ENCODE data around the gene TSPAN11. TPM values are rescaled to one million over a fixed set of nuclear protein-coding genes. Genes with fewer than 3 reads are reported as not detected.

The TSPAN11 gene
- total and polyA plus RNA-seq, 2 donors (not counting 3 experiments of a cell fraction or from before 2014, with no cell fraction given): 2.1 to 3.9 TPM

DNA sequence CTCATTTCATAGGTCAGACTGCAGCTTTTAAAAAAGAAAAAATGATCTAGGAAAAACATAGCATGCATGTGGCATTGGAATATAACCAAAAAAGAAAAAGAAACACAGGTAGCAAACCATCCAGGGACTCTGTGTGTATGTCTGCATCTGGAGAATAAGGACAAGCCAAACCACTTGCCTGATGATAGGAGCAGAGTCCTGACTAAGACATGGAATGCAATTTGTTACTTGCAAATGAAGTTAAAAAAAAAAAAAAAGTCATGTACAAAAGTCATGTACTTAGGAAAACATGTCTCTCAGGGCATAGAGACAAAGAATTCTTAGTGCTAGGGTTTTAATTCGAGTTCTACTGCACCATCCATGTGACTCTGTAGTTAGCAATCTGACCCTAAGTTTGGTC lies 15.9 kb downstream of the TSPAN11 start:
- no peak overlapping the region for H3K9ac ChIP-seq (replicated peaks; ENCODE audit: extremely low read depth, insufficient read depth, low read length)
- no peak overlapping the region for H3K4me3 ChIP-seq (replicated peaks in 1 of 3; ENCODE audit: insufficient read depth in 1 of 3, low read depth in 1 of 3, low read length in 3 of 3)
- no peaks in the 10 kb centered on the region for H3K9me3 ChIP-seq (replicated peaks; ENCODE audit: control insufficient read depth, insufficient read depth, low read length)
- no peak overlapping the region for H2AFZ ChIP-seq (ENCODE audit: low read depth, low read length)
- no TSS peak for BruUV-seq (replicated peaks)
- H3K27ac ChIP-seq (ENCODE audit: insufficient read depth, low read depth, low read length): no peak overlapping the region
- H3K79me2 ChIP-seq (ENCODE audit: control insufficient read depth, insufficient read depth, low read length): no peaks in the 10 kb centered on the region
- peaks cover 0 to 5% of the 10 kb centered on the region in 2 experiments for H3K27me3 ChIP-seq (ENCODE audit: control insufficient read depth in 2 of 2, insufficient read depth in 2 of 2, low read length in 2 of 2)
- ChIA-PET CTCF (no interaction called here), POLR2A (no interaction called here)
- FAIRE-seq: no peak
- no peaks in the 10 kb centered on the region for H3K4me1 ChIP-seq (ENCODE audit: control insufficient read depth, extremely low read depth, insufficient read depth, low read length)
- intact Hi-C loops (cut with micrococcal nuclease): no loop called here
- dilution Hi-C loops (cut with MboI; ENCODE audit: extremely low pct_ligation_motif_present, low sequenced_read_pairs): no loop called here
- TF ChIP-seq GATA2 (IDR thresholded peaks at IDR 0.05; ENCODE audit: insufficient read depth, insufficient read length, low read depth, low read length) (no peak), POLR2AphosphoS5 (IDR thresholded peaks at IDR 0.05; ENCODE audit: insufficient read depth, low read depth, low read length) (no peak), EZH2 (IDR thresholded peaks at IDR 0.05; ENCODE audit: borderline replicate concordance, low read depth, low read length, severe bottlenecking) (no peak), MYC (IDR thresholded peaks at IDR 0.05; ENCODE audit: low read depth, low read length) (no peak), POLR2A (IDR thresholded peaks at IDR 0.05; ENCODE audit: low read depth, low read length) (no peak), JUN (IDR thresholded peaks at IDR 0.05; ENCODE audit: borderline replicate concordance, insufficient read depth, insufficient read length, low read depth) (no peak), FOS (IDR thresholded peaks at IDR 0.05; ENCODE audit: borderline replicate concordance, insufficient read depth, low read length) (no peak)
- TF ChIP-seq, protein P1, sequence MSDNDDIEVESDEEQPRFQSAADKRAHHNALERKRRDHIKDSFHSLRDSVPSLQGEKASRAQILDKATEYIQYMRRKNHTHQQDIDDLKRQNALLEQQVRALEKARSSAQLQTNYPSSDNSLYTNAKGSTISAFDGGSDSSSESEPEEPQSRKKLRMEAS (IDR thresholded peaks at IDR 0.05; ENCODE audit: insufficient read depth, insufficient read length): no peak
- TF ChIP-seq, protein P2, sequence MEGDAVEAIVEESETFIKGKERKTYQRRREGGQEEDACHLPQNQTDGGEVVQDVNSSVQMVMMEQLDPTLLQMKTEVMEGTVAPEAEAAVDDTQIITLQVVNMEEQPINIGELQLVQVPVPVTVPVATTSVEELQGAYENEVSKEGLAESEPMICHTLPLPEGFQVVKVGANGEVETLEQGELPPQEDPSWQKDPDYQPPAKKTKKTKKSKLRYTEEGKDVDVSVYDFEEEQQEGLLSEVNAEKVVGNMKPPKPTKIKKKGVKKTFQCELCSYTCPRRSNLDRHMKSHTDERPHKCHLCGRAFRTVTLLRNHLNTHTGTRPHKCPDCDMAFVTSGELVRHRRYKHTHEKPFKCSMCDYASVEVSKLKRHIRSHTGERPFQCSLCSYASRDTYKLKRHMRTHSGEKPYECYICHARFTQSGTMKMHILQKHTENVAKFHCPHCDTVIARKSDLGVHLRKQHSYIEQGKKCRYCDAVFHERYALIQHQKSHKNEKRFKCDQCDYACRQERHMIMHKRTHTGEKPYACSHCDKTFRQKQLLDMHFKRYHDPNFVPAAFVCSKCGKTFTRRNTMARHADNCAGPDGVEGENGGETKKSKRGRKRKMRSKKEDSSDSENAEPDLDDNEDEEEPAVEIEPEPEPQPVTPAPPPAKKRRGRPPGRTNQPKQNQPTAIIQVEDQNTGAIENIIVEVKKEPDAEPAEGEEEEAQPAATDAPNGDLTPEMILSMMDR (IDR thresholded peaks at IDR 0.05; ENCODE audit: extremely low read depth in 1 of 2, insufficient read depth in 1 of 2, low read depth in 1 of 2, low read length in 2 of 2): no peak
- H3K4me2 ChIP-seq (ENCODE audit: insufficient read depth, low read length): no peak overlapping the region
- no peaks in the 10 kb centered on the region for H3K9me1 ChIP-seq (replicated peaks; ENCODE audit: control insufficient read depth, extremely low read depth, insufficient read depth, low read length)
- H4K20me1 ChIP-seq (replicated peaks; ENCODE audit: control insufficient read depth, extremely low read depth, insufficient read depth, low read length): no peaks in the 10 kb centered on the region
- no peak for DNase-seq (ENCODE audit: low read depth, low spot score)
- no peaks in the 10 kb centered on the region for H3K36me3 ChIP-seq (ENCODE audit: control insufficient read depth in 2 of 2, extremely low read depth in 1 of 2, insufficient read depth in 2 of 2, low read length in 2 of 2)
